GM13977 (cell line): ENCODE measurements around the gene SSH2.

Experiments used
- DNase-seq: peaks from one replicate; pipeline ENCODE4 v3.0.0; 2012; ENCODE audit warnings: low spot score
- in situ Hi-C: fragments of 300-500 bp; cut with MboI; formaldehyde crosslinking; loops from one replicate; pipeline ENCODE4 v1.12.0; 2022; ENCODE audit warnings: low sequenced_read_pairs, low pct_unique_long_range_greater_than_20kb, mixed read lengths, inconsistent platforms; ENCODE audit not compliant: unreplicated experiment
- TF ChIP-seq, protein P1 (sequence below): IDR thresholded peaks from 2 replicates; pipeline ENCODE4 v1.5.1; 2012; ENCODE audit warnings: mild to moderate bottlenecking, control low read depth; ENCODE audit not compliant: insufficient read depth; ENCODE audit errors: extremely low read depth, missing control alignments

SSH2 gene

DNA sequence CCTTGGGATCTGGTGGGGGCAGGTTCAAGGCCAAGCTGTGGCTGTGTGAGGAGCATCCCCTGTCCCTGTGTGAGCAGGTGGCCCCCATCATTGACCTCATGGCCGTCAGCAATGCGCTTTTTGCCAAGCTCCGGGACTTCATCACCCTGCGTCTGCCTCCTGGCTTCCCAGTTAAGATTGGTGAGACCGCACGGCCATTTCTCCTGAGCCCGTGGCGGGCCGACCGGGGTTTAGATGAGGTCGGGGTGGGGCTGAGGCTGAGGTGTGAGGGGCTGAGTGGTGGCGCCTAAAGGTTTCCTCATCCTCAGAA is 318.0 kb downstream of the SSH2 start:
- TF ChIP-seq, protein P1, sequence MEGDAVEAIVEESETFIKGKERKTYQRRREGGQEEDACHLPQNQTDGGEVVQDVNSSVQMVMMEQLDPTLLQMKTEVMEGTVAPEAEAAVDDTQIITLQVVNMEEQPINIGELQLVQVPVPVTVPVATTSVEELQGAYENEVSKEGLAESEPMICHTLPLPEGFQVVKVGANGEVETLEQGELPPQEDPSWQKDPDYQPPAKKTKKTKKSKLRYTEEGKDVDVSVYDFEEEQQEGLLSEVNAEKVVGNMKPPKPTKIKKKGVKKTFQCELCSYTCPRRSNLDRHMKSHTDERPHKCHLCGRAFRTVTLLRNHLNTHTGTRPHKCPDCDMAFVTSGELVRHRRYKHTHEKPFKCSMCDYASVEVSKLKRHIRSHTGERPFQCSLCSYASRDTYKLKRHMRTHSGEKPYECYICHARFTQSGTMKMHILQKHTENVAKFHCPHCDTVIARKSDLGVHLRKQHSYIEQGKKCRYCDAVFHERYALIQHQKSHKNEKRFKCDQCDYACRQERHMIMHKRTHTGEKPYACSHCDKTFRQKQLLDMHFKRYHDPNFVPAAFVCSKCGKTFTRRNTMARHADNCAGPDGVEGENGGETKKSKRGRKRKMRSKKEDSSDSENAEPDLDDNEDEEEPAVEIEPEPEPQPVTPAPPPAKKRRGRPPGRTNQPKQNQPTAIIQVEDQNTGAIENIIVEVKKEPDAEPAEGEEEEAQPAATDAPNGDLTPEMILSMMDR, result no peak
- in situ Hi-C loops, result no loop called here
- DNase-seq, result no peak

DNA sequence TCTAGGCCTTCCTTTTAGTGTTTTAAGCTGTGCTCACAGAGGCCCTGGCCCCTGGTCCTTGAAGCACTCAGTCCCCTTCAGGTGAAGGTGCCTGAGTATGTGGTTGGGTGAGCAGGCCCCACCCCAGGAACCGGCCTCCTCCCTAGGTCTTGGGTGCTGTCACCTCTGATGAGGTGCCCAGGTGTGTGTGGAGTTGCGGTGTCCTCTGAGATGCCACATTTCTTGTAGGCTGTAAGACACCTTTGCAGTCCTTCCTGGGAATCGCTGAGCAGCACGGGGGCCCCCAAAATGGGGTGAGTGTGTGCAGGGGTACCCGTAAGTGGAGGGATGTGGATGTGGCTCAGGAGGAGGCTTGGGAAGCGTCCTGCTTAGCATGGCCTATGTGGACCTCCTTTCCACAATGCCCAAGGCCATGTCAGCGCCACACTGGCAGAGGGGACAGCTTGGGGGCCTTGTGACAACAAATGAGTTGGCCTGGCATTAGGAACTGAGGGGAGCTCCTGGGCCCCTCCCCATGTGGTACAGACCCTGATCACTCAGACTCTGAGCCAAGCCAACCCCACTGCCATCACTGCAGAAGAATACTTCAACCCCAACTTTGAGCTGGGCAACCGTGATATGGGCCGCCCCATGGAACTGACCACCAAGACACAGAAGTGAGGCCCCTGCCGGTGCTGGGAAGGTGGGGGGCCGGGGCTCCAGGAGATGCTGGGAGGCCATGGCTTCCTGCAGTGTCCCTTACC is 318.5 kb downstream of the SSH2 start:
- TF ChIP-seq, protein P1, result no peak
- no peak for DNase-seq
- in situ Hi-C loops, result no loop called here

DNA sequence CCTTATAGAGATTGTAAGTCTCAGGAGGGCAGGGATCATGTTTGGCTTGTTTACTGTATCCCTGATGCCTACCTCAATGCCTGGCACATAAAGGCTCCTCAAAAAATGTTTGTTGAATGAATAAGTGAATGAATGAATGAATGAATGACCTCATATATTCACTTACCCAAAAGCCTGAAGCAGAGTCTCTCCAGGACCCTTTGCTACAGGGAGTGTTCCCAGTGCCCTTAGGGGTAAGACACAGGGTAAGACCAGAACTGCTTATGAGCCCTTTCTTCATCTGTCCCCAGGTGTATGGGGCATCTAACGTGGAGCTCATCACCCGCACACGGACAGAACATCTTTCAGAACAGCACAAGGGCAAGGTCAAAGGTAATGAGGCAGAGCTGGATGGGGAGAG is 319.6 kb downstream of the SSH2 start:
- no peak for DNase-seq
- TF ChIP-seq, protein P1, result no peak
- in situ Hi-C loops, result no loop called here

GRCh38 chr17:29608986-29609385 is 321.0 kb downstream of the SSH2 start:
- TF ChIP-seq, protein P1, result no peak
- no peak for DNase-seq
- in situ Hi-C loops, result no loop called here

- in situ Hi-C loops, result no loop called here
- DNase-seq, result no peak
- TF ChIP-seq, protein P1, result no peak
Observed at GRCh38 chr17:29607557-29608195, 322.4 kb downstream of the SSH2 start.

GRCh38 chr17:29603109-29603674 is 326.8 kb downstream of the SSH2 start:
- DNase-seq, result no peak
- TF ChIP-seq, protein P1, result no peak
- in situ Hi-C loops, result no loop called here
